Fibroblast of lung (primary cell): ENCODE results near the gene COLEC12.

ENCODE experiments used
- EZH2 ChIP-seq: IDR thresholded peaks from 2 replicates; pipeline ENCODE4 v1.5.1; 2012; ENCODE audit warnings: low read length, control low read depth, mild to moderate bottlenecking; ENCODE audit errors: missing control alignments
- TF ChIP-seq, protein P1 (sequence below), 2 donors: IDR thresholded peaks in 1 of 2; conservative IDR thresholded peaks in 1 of 2; 1 replicate in 1 of 2; 2 replicates in 1 of 2; pipeline ENCODE4 v1.5.1; 2011 to 2012; ENCODE audit warnings: low read length in 2 of 2, control low read depth in 1 of 2, inconsistent platforms in 1 of 2, low read depth in 1 of 2, mild to moderate bottlenecking in 1 of 2

DNA sequence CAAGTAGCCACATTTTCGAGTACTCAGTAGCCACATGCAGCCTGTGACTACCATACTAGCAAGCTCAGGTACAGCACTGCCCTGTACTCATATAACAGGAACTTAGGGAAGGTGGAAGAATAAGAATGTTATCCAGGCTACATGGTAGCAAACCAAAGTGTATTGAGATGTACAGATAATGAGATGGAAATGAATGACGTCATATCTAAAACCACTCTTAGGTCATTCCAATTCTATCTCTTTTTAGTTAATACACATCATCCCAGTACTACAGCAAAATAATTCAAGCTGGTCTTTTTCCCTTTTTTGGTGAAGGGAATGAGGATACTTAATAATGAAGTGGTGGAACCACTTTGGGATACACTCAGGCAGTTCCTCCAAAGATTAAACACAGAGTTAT lies 38.7 kb downstream of the COLEC12 start:
- TF ChIP-seq, protein P1, sequence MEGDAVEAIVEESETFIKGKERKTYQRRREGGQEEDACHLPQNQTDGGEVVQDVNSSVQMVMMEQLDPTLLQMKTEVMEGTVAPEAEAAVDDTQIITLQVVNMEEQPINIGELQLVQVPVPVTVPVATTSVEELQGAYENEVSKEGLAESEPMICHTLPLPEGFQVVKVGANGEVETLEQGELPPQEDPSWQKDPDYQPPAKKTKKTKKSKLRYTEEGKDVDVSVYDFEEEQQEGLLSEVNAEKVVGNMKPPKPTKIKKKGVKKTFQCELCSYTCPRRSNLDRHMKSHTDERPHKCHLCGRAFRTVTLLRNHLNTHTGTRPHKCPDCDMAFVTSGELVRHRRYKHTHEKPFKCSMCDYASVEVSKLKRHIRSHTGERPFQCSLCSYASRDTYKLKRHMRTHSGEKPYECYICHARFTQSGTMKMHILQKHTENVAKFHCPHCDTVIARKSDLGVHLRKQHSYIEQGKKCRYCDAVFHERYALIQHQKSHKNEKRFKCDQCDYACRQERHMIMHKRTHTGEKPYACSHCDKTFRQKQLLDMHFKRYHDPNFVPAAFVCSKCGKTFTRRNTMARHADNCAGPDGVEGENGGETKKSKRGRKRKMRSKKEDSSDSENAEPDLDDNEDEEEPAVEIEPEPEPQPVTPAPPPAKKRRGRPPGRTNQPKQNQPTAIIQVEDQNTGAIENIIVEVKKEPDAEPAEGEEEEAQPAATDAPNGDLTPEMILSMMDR (conservative IDR thresholded peaks at IDR 0.05 in 1 of 2, IDR thresholded peaks at IDR 0.05 in 1 of 2; ENCODE audit: low read depth in 1 of 2, low read length in 2 of 2), result no peak
- TF ChIP-seq EZH2, result no peak
